H1 (cell line): ENCODE data around the gene F3. TPM values are rescaled to one million over a fixed set of nuclear protein-coding genes. Genes with fewer than 3 reads are reported as not detected.

Experiments
- CTCF ChIA-PET: fragments of 300-600 bp; sonication (Branson Sonifier 250); formaldehyde crosslinking; loops from one replicate; lab custom pipeline; 2021; ENCODE audit not compliant: partially characterized antibody; lab: Charles Lee
- POLR2A ChIA-PET: fragments of 300-600 bp; sonication (Branson Sonifier 250); formaldehyde crosslinking; loops from one replicate; lab custom pipeline; 2021; ENCODE audit warnings: inconsistent platforms; ENCODE audit not compliant: partially characterized antibody; lab: Charles Lee
- DNase-seq, 2 experiments: peaks; one replicate each; pipeline versions ENCODE4 v3.0.0 to v3.0.0-alpha.2; 2010 to 2022; ENCODE audit warnings: low spot score in 2 of 2, low read depth in 1 of 2, mixed read lengths in 1 of 2
- FAIRE-seq: peaks from 2 replicates; lab custom pipeline; 2011; peaks lifted over from hg19 to GRCh38; lab: Jason Lieb, UNC
- H2AFZ ChIP-seq: 2 replicates; pipeline ENCODE4 v1.8.1; 2012; ENCODE audit warnings: low read length, inconsistent platforms
- H2AK5ac ChIP-seq: 2 replicates; pipeline ENCODE4 v1.6.1; 2013; ENCODE audit warnings: low read depth, low read length
- H2BK120ac ChIP-seq: replicated peaks from 2 replicates; pipeline ENCODE3; 2013; ENCODE audit warnings: low read depth, low read length, inconsistent platforms
- H2BK12ac ChIP-seq: 2 replicates; pipeline ENCODE4 v1.6.1; 2013; ENCODE audit warnings: low read depth, low read length
- H2BK15ac ChIP-seq: 2 replicates; pipeline ENCODE4 v1.6.1; 2013; ENCODE audit warnings: low read length
- H2BK20ac ChIP-seq: 2 replicates; pipeline ENCODE4 v1.6.1; 2013; ENCODE audit warnings: low read length
- H2BK5ac ChIP-seq: 2 replicates; pipeline ENCODE4 v1.6.1; 2013; ENCODE audit warnings: low read depth, low read length
- H3K14ac ChIP-seq: 2 replicates; pipeline ENCODE4 v1.6.1; 2013; ENCODE audit warnings: inconsistent platforms; ENCODE audit not compliant: insufficient read length
- H3K18ac ChIP-seq: 2 replicates; pipeline ENCODE4 v1.6.1; 2013; ENCODE audit warnings: low read length; ENCODE audit errors: extremely low read depth
- H3K23ac ChIP-seq: 2 replicates; pipeline ENCODE4 v1.6.1; 2013; ENCODE audit warnings: inconsistent platforms; ENCODE audit not compliant: insufficient read length
- H3K23me2 ChIP-seq: 2 replicates; pipeline ENCODE4 v1.6.1; 2013; ENCODE audit warnings: low read depth, low read length
- H3K27ac ChIP-seq: 2 replicates; pipeline ENCODE4 v1.6.1; 2011; ENCODE audit warnings: low read depth, low read length, inconsistent platforms
- H3K27me3 ChIP-seq, 4 experiments: replicated peaks in 1 of 4; 1 replicate in 1 of 4; 2 replicates in 3 of 4; pipeline versions ENCODE4 v1.6.1 to v1.8.1; 2011 to 2013; ENCODE audit warnings: low read length in 3 of 4, mild to moderate bottlenecking in 3 of 4, inconsistent platforms in 2 of 4, mixed read lengths in 2 of 4, moderate library complexity in 1 of 4; ENCODE audit not compliant: control insufficient read depth in 3 of 4, insufficient read depth in 3 of 4; ENCODE audit errors: extremely low read depth in 1 of 4
- H3K36me3 ChIP-seq, 4 experiments: 2 replicates each; pipeline versions ENCODE4 v1.6.1 to v1.8.1; 2011 to 2013; ENCODE audit warnings: mild to moderate bottlenecking in 4 of 4, low read length in 3 of 4, moderate library complexity in 2 of 4, control low read depth in 1 of 4, inconsistent platforms in 1 of 4; ENCODE audit not compliant: insufficient read depth in 4 of 4, control insufficient read depth in 2 of 4
- H3K4ac ChIP-seq: replicated peaks from 2 replicates; pipeline ENCODE3; 2013; ENCODE audit warnings: low read length, low read depth, mixed read lengths, inconsistent platforms; ENCODE audit not compliant: insufficient read length
- H3K4me1 ChIP-seq, 4 experiments: replicated peaks in 1 of 4; 1 replicate in 1 of 4; 2 replicates in 3 of 4; pipeline versions ENCODE4 v1.6.1 to v1.8.1; 2011 to 2013; ENCODE audit warnings: low read length in 3 of 4, inconsistent platforms in 2 of 4, mixed read lengths in 1 of 4; ENCODE audit not compliant: insufficient read depth in 4 of 4, control insufficient read depth in 3 of 4
- H3K4me2 ChIP-seq, 2 experiments: 2 replicates each; pipeline versions ENCODE4 v1.6.1 to v1.8.1; 2011 to 2013; ENCODE audit warnings: low read depth in 2 of 2, low read length in 2 of 2, control low read depth in 1 of 2, inconsistent platforms in 1 of 2, mild to moderate bottlenecking in 1 of 2; ENCODE audit not compliant: insufficient read depth in 1 of 2
- H3K4me3 ChIP-seq, 4 experiments: fragments of 200-600, 300-600 bp in 1 of 4; sonication (generic), shearing (Covaris generic), sonication (Bioruptor Twin) in 1 of 4; 2 replicates each; pipeline versions ENCODE4 v1.5.1 to v1.8.1; 2011 to 2016; ENCODE audit warnings: low read length in 4 of 4, low read depth in 3 of 4, control low read depth in 2 of 4, inconsistent platforms in 2 of 4, mild to moderate bottlenecking in 2 of 4, mixed read lengths in 1 of 4, moderate library complexity in 1 of 4; ENCODE audit not compliant: insufficient read depth in 2 of 4; ENCODE audit errors: extremely low read depth in 1 of 4
- H3K56ac ChIP-seq: replicated peaks from 2 replicates; pipeline ENCODE3; 2013; ENCODE audit warnings: low read depth, mild to moderate bottlenecking, mixed read lengths, low read length, inconsistent platforms; ENCODE audit not compliant: insufficient read length
- H3K79me1 ChIP-seq: 2 replicates; pipeline ENCODE4 v1.6.1; 2013; ENCODE audit warnings: low read depth, low read length, control low read depth
- H3K79me2 ChIP-seq, 2 experiments: 2 replicates each; pipeline versions ENCODE4 v1.6.1 to v1.8.1; 2012 to 2013; ENCODE audit warnings: low read length in 2 of 2, mild to moderate bottlenecking in 2 of 2, inconsistent platforms in 1 of 2; ENCODE audit not compliant: insufficient read depth in 2 of 2, control insufficient read depth in 1 of 2
- H3K9ac ChIP-seq, 4 experiments: replicated peaks in 1 of 4; 1 replicate in 1 of 4; 2 replicates in 3 of 4; pipeline versions ENCODE4 v1.6.1 to v1.8.1; 2011 to 2013; ENCODE audit warnings: low read depth in 3 of 4, low read length in 3 of 4, control low read depth in 2 of 4, mild to moderate bottlenecking in 2 of 4, moderate library complexity in 2 of 4, inconsistent platforms in 1 of 4; ENCODE audit errors: extremely low read depth in 1 of 4
- H3K9me3 ChIP-seq, 2 experiments: 2 replicates each; pipeline versions ENCODE4 v1.6.1 to v1.8.1; 2012 to 2013; ENCODE audit warnings: mild to moderate bottlenecking in 2 of 2, moderate library complexity in 2 of 2, control low read depth in 1 of 2, inconsistent platforms in 1 of 2, low read depth in 1 of 2, low read length in 1 of 2, mixed read lengths in 1 of 2; ENCODE audit not compliant: insufficient read depth in 2 of 2
- H4K20me1 ChIP-seq, 2 experiments: replicated peaks in 1 of 2; 2 replicates each; pipeline versions ENCODE3 to v1.8.1; 2011 to 2013; ENCODE audit warnings: inconsistent platforms in 2 of 2, low read length in 2 of 2, mild to moderate bottlenecking in 1 of 2; ENCODE audit not compliant: insufficient read depth in 2 of 2, control insufficient read depth in 1 of 2
- H4K5ac ChIP-seq: 2 replicates; pipeline ENCODE4 v1.6.1; 2013; ENCODE audit warnings: low read length, low read depth, mixed read lengths, inconsistent platforms; ENCODE audit not compliant: insufficient read length
- H4K8ac ChIP-seq: 2 replicates; pipeline ENCODE4 v1.8.0; 2013; ENCODE audit warnings: mild to moderate bottlenecking, moderate library complexity, low read length, inconsistent platforms; ENCODE audit not compliant: insufficient read depth; ENCODE audit errors: extremely low read depth
- H4K91ac ChIP-seq: replicated peaks from 2 replicates; pipeline ENCODE3; 2013; ENCODE audit warnings: low read length, mixed read lengths, inconsistent platforms; ENCODE audit not compliant: insufficient read length
- JUND ChIP-seq: IDR thresholded peaks from 2 replicates; pipeline ENCODE4 v1.6.1; 2011; ENCODE audit warnings: mild to moderate bottlenecking, improper control_type of control experiment, low read length
- RNF2 ChIP-seq: fragments of 200-900, 300-1000 bp; sonication (generic); IDR thresholded peaks from 2 replicates; pipeline ENCODE4 v1.7.1; 2016; ENCODE audit warnings: borderline replicate concordance, low read depth, mild to moderate bottlenecking, antibody characterized with exemption, low read length; ENCODE audit not compliant: poor library complexity, severe bottlenecking; ENCODE audit errors: missing control alignments
- SP4 ChIP-seq: IDR thresholded peaks from 2 replicates; pipeline ENCODE4 v1.6.1; 2012; ENCODE audit warnings: low read length, inconsistent platforms
- YY1 ChIP-seq: IDR thresholded peaks from 2 replicates; pipeline ENCODE4 v1.6.1; 2011; ENCODE audit warnings: low read depth, mild to moderate bottlenecking, low read length
- WGBS, 2 experiments: shearing (Covaris generic) in 1 of 2; methylation state at CpG; one replicate each; pipeline versions ENCODE4 v1.1.6 to v1.1.7; 2013 to 2015; ENCODE audit warnings: low lambda C conversion rate in 2 of 2, mixed read lengths in 2 of 2, inconsistent platforms in 1 of 2, low coverage in 1 of 2, missing lambda C conversion rate in 1 of 2; ENCODE audit not compliant: insufficient replicate concordance in 2 of 2, insufficient coverage in 1 of 2, insufficient read length in 1 of 2; ENCODE audit errors: extremely low coverage in 1 of 2, missing lambda C conversion rate in 1 of 2; 5-methylcytosine and 5-hydroxymethylcytosine counted together
- polyA plus RNA-seq, 7 experiments: library from polyadenylated mRNA; depleted of rRNA in 3 of 7; stranded (reverse) in 5 of 7; unstranded in 2 of 7; fragments of >200 nt in 5 of 7; fragments of 200-250 nt in 2 of 7; gene quantifications; 1 replicate in 5 of 7; 2 replicates in 1 of 7; 4 replicates in 1 of 7; pipeline versions ENCODE4 v1.2.1 to v1.2.3, GENCODE V29; 2011 to 2013; ENCODE audit warnings: missing spikeins in 2 of 7, mixed read lengths in 2 of 7
- total RNA-seq: library from RNA; stranded (reverse); fragmentation: NEBNext Ultra II Directional; extraction: Animal tissue kit (Norgen Biotek cat#: 25700); gene quantifications from 2 replicates; pipeline ENCODE4 v1.2.1, GENCODE V29; 2021

F3 gene
- total and polyA plus RNA-seq, 2 of the 8 experiments (the other 6 are each of a cell fraction or from before 2014, with no cell fraction given) = 2.6 to 8.6 TPM

DNA sequence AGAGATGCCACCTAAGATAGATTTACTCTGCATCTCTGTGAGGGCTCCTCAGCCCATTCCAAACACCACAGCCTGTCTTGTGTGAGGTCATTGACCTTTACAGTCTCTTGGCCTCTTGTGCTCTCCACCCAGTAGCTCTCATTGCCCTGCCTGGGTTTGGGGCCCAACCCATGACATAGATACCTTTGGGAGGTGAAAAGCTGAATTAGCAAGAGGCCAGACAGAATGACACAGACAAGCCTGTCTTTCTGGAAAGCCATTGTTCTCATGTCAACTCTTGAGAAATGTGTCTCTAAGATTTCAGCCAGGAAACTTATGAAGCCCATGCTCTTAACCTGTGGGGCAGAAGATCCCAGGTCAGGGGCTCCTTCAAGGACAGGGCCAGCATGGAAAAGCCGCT is 18.4 kb upstream of the F3 start:
- Histone ChIP-seq H3K18ac (no peak overlapping the region), H3K4me1 (no peaks in the 10 kb centered on the region), H2BK20ac (no peak overlapping the region), H3K9ac (no peak overlapping the region), H3K27ac (no peak overlapping the region), H2AFZ (peak overlapping the region; percentile 38; the same call in 1 of the 2 replicates), H3K56ac (no peak overlapping the region), H2AK5ac (no peak overlapping the region), H3K79me2 (no peaks in the 10 kb centered on the region), H2BK5ac (no peak overlapping the region), H4K8ac (no peak overlapping the region), H3K23me2 (no peaks in the 10 kb centered on the region), H2BK12ac (no peak overlapping the region), H3K79me1 (no peaks in the 10 kb centered on the region), H3K27me3 (peaks cover 0 to 1% (median 0%) of the 10 kb centered on the region in 4 experiments; a peak in 1 of 7 replicates), H3K9me3 (peaks cover 0 to 4% of the 10 kb centered on the region in 2 experiments; a peak in 1 of 4 replicates), H4K91ac (no peak overlapping the region), H3K36me3 (no peaks in the 10 kb centered on the region), H2BK15ac (no peak overlapping the region), H3K23ac (no peak overlapping the region), H3K4me3 (no peak overlapping the region), H4K20me1 (no peaks in the 10 kb centered on the region), H2BK120ac (no peak overlapping the region), H3K14ac (no peak overlapping the region), H4K5ac (no peak overlapping the region), H3K4ac (no peak overlapping the region), H3K4me2 (no peak overlapping the region)
- no peak for FAIRE-seq
- DNase-seq = no peak
- WGBS, 2 experiments = 84% methylated on average over 1 of the region's 1 CpG; no CpG with 5 or more reads in 1 of the 2 experiments
- TF ChIP-seq JUND (no peak), YY1 (no peak), RNF2 (no peak), SP4 (no peak)
- CTCF ChIA-PET = interaction anchor here (0.7 to 2.1 kb wide), 4 partner anchors 12 to 246 kb away, joined by 3 to 12 read pairs (median 5); no protein-coding TSS in a partner anchor
- POLR2A ChIA-PET = no interaction called here
